Measurements from ENCODE around the gene FAM216B.
"Not testable (repeated sequence)": the region's sequence is repeated elsewhere in the genome, so short reads cannot be mapped to it uniquely, and the experiment has no call there.

The FAM216B gene

GRCh38 chr13:42788601-42789000 lies 7.2 kb downstream of the FAM216B start:
- no peak for DNase-seq

- DNase-seq: no peak
Measured at GRCh38 chr13:42792154-42792553, 10.8 kb downstream of the FAM216B start.

- no peak for DNase-seq
Measured at GRCh38 chr13:42794577-42795275, 13.3 kb downstream of the FAM216B start.

- no peak for DNase-seq
Measured at GRCh38 chr13:42795666-42796065, 14.3 kb downstream of the FAM216B start.

- DNase-seq: no peak
Measured at GRCh38 chr13:42796747-42797356, 15.5 kb downstream of the FAM216B start.

GRCh38 chr13:42798118-42798517 lies 16.7 kb downstream of the FAM216B start:
- no peak for DNase-seq

GRCh38 chr13:42800109-42800643 lies 18.8 kb downstream of the FAM216B start:
- DNase-seq: no peak

GRCh38 chr13:42803563-42804204 lies 22.3 kb downstream of the FAM216B start:
- DNase-seq: no peak

- no peak for DNase-seq
Measured at GRCh38 chr13:42804244-42804874, 23.0 kb downstream of the FAM216B start.

GRCh38 chr13:42807241-42807640 lies 25.9 kb downstream of the FAM216B start:
- DNase-seq: no peak

- no peak for DNase-seq
Measured at GRCh38 chr13:42807866-42808265, 26.5 kb downstream of the FAM216B start.

GRCh38 chr13:42808341-42808940 lies 27.1 kb downstream of the FAM216B start:
- DNase-seq: no peak

- DNase-seq: no peak
Measured at GRCh38 chr13:42812316-42812715, 30.9 kb downstream of the FAM216B start.

GRCh38 chr13:42814868-42815267 lies 33.5 kb downstream of the FAM216B start:
- DNase-seq: no peak

GRCh38 chr13:42815681-42816080 lies 34.3 kb downstream of the FAM216B start:
- no peak for DNase-seq

- DNase-seq: no peak
Measured at GRCh38 chr13:42816538-42816937, 35.2 kb downstream of the FAM216B start.

GRCh38 chr13:42819687-42820086 lies 38.3 kb downstream of the FAM216B start:
- not testable (repeated sequence) for DNase-seq

GRCh38 chr13:42820451-42820850 lies 39.1 kb downstream of the FAM216B start:
- DNase-seq: no peak

GRCh38 chr13:42821437-42821836 lies 40.1 kb downstream of the FAM216B start:
- DNase-seq: no peak

- no peak for DNase-seq
Measured at GRCh38 chr13:42832341-42833096, 51.1 kb downstream of the FAM216B start.

- no peak for DNase-seq
Measured at GRCh38 chr13:42834946-42835345, 53.6 kb downstream of the FAM216B start.

All from activated gamma-delta T cell treated with Interleukin-2 at 50 U/mL for 16 hours (primary cell).